Measurements from ENCODE around the gene AMOTL1.

- TF ChIP-seq CTCF (IDR thresholded peaks at IDR 0.05) = no peak
- TF ChIP-seq POLR2A (IDR thresholded peaks at IDR 0.05) = no peak
- no peak for TF ChIP-seq POLR2AphosphoS5 (IDR thresholded peaks at IDR 0.05)
- TF ChIP-seq EP300 (IDR thresholded peaks at IDR 0.05) = no peak
These were observed 36.1 kb upstream of the AMOTL1 start for GRCh38 chr11:94731880-94732601.

Data from stomach (tissue), 4 donors.